ENCODE measurements around the gene F10. TPM values are rescaled to one million over a fixed set of nuclear protein-coding genes. Genes with fewer than 3 reads are reported as not detected.

The F10 gene
- polyA plus RNA-seq (2011; rRNA removed): 28.8 and 39.0 TPM in 2 replicates
- 4.1 and 7.0 TPM in 2 replicates for polyA minus RNA-seq (2011; rRNA and poly(A)+ RNA removed)

GRCh38 chr13:113122550-113123225, at the start of gene F10:
F10 (plus strand) TSS chr13:113122799; CDS start chr13:113122856, 57 bp downstream.
- Histone ChIP-seq H3K36me3 (ENCODE audit: control insufficient read depth, insufficient read depth, low read length) (no peaks in the 10 kb centered on the region), H3K27me3 (ENCODE audit: control insufficient read depth, insufficient read depth, low read length) (peaks cover under 1% of the 10 kb centered on the region; the same call in 1 of the 2 replicates), H3K4me3 (ENCODE audit: low read depth, low read length) (peak within 1 kb of the TSS; percentile 32)
- peak; percentile 34 for DNase-seq (ENCODE audit: low read depth)
- TF ChIP-seq CTCF (IDR thresholded peaks at IDR 0.05; ENCODE audit: insufficient read depth, low read depth, low read length): no peak
- ChIA-PET CTCF (interaction anchor here (1.0 to 2.4 kb wide), 3 partner anchors 9 to 55 kb away, joined by 3 to 11 read pairs (median 5); no protein-coding TSS in a partner anchor), POLR2A (no interaction called here)

- POLR2A ChIA-PET: no interaction called here
- Histone ChIP-seq H3K36me3 (ENCODE audit: control insufficient read depth, insufficient read depth, low read length) (no peaks in the 10 kb centered on the region), H3K4me3 (ENCODE audit: low read depth, low read length) (no peak overlapping the region), H3K27me3 (ENCODE audit: control insufficient read depth, insufficient read depth, low read length) (no peaks in the 10 kb centered on the region)
- CTCF ChIA-PET: interaction anchor here (1.2 kb wide), 1 partner anchor 11 kb away, joined by 3 read pairs; no protein-coding TSS in a partner anchor
- no peak for TF ChIP-seq CTCF (IDR thresholded peaks at IDR 0.05; ENCODE audit: insufficient read depth, low read depth, low read length)
- DNase-seq (ENCODE audit: low read depth): no peak
Measured at GRCh38 chr13:113073942-113074341, 48.7 kb upstream of the F10 start.

- Histone ChIP-seq H3K27me3 (ENCODE audit: control insufficient read depth, insufficient read depth, low read length) (no peaks in the 10 kb centered on the region), H3K36me3 (ENCODE audit: control insufficient read depth, insufficient read depth, low read length) (no peaks in the 10 kb centered on the region), H3K4me3 (ENCODE audit: low read depth, low read length) (no peak overlapping the region)
- TF ChIP-seq CTCF (IDR thresholded peaks at IDR 0.05; ENCODE audit: insufficient read depth, low read depth, low read length): no peak
- POLR2A ChIA-PET: no interaction called here
- DNase-seq (ENCODE audit: low read depth): no peak
- CTCF ChIA-PET: interaction anchor here (0.5 to 1.2 kb wide), 3 partner anchors 11 to 319 kb away, joined by 3 read pairs; no protein-coding TSS in a partner anchor
Measured at GRCh38 chr13:113074401-113074800, 48.2 kb upstream of the F10 start.

GRCh38 chr13:113074876-113075275, 47.7 kb upstream of the F10 start:
- no peaks in the 10 kb centered on the region for H3K36me3 ChIP-seq (ENCODE audit: control insufficient read depth, insufficient read depth, low read length)
- ChIA-PET POLR2A (no interaction called here), CTCF (interaction anchor here (0.5 to 1.2 kb wide), 3 partner anchors 10 to 319 kb away, joined by 3 read pairs; no protein-coding TSS in a partner anchor)
- no peak for TF ChIP-seq CTCF (IDR thresholded peaks at IDR 0.05; ENCODE audit: insufficient read depth, low read depth, low read length)
- no peak for DNase-seq (ENCODE audit: low read depth)
- no peaks in the 10 kb centered on the region for H3K27me3 ChIP-seq (ENCODE audit: control insufficient read depth, insufficient read depth, low read length)
- no peak overlapping the region for H3K4me3 ChIP-seq (ENCODE audit: low read depth, low read length)

- Histone ChIP-seq H3K36me3 (ENCODE audit: control insufficient read depth, insufficient read depth, low read length) (no peaks in the 10 kb centered on the region), H3K27me3 (ENCODE audit: control insufficient read depth, insufficient read depth, low read length) (no peaks in the 10 kb centered on the region; the same call in 1 of the 2 replicates), H3K4me3 (ENCODE audit: low read depth, low read length) (no peak overlapping the region)
- TF ChIP-seq CTCF (IDR thresholded peaks at IDR 0.05; ENCODE audit: insufficient read depth, low read depth, low read length): no peak
- CTCF ChIA-PET: interaction anchor here (1.2 kb wide), 1 partner anchor 13 kb away, joined by 3 read pairs; no protein-coding TSS in a partner anchor
- DNase-seq (ENCODE audit: low read depth): no peak
- POLR2A ChIA-PET: no interaction called here
Measured at GRCh38 chr13:113075711-113076110, 46.9 kb upstream of the F10 start.

All from BJ (cell line).